Osteoblast (primary cell): Measurements from ENCODE around the gene CTNNBIP1. TPM values are rescaled to one million over a fixed set of nuclear protein-coding genes. Genes with fewer than 3 reads are reported as not detected.
"Not testable (repeated sequence)": the region's sequence is repeated elsewhere in the genome, so short reads cannot be mapped to it uniquely, and the experiment has no call there.

Experiments used
- DNase-seq: peaks from one replicate; pipeline ENCODE4 v3.0.0; 2011; ENCODE audit warnings: low spot score, mixed read lengths; ENCODE audit not compliant: insufficient read length; ENCODE audit errors: missing footprints
- H2AFZ ChIP-seq: 2 replicates; pipeline ENCODE4 v1.6.0; 2011; ENCODE audit warnings: mild to moderate bottlenecking, low read length
- H3K27ac ChIP-seq: 2 replicates; pipeline ENCODE4 v1.5.1; 2011; ENCODE audit warnings: mild to moderate bottlenecking, low read depth, low read length, moderate library complexity
- H3K27me3 ChIP-seq: 2 replicates; pipeline ENCODE4 v1.6.0; 2012; ENCODE audit warnings: mild to moderate bottlenecking, control low read depth, inconsistent platforms, low read length, moderate library complexity; ENCODE audit not compliant: insufficient read depth
- H3K36me3 ChIP-seq: 2 replicates; pipeline ENCODE4 v1.5.1; 2011; ENCODE audit warnings: mild to moderate bottlenecking, low read length, control low read depth, moderate library complexity; ENCODE audit not compliant: insufficient read depth
- H3K4me1 ChIP-seq: 2 replicates; pipeline ENCODE4 v1.5.1; 2011; ENCODE audit warnings: mild to moderate bottlenecking, low read length, control low read depth, moderate library complexity; ENCODE audit not compliant: insufficient read depth
- H3K4me2 ChIP-seq: 2 replicates; pipeline ENCODE4 v1.6.0; 2011; ENCODE audit warnings: mild to moderate bottlenecking, low read length; ENCODE audit not compliant: insufficient read depth
- H3K4me3 ChIP-seq: fragments of 200-600 bp; sonication (generic); 3 replicates; pipeline ENCODE4 v1.5.1; 2012; ENCODE audit warnings: mild to moderate bottlenecking, low read length, inconsistent platforms; ENCODE audit not compliant: insufficient read depth
- H3K79me2 ChIP-seq: 2 replicates; pipeline ENCODE4 v1.6.0; 2012; ENCODE audit warnings: mild to moderate bottlenecking, low read length, control low read depth, inconsistent platforms; ENCODE audit not compliant: insufficient read depth
- H3K9me3 ChIP-seq: 2 replicates; pipeline ENCODE4 v1.5.1; 2011; ENCODE audit warnings: low read depth, low read length, control low read depth
- H4K20me1 ChIP-seq: 2 replicates; pipeline ENCODE4 v1.6.0; 2012; ENCODE audit warnings: mild to moderate bottlenecking, low read length, control low read depth; ENCODE audit not compliant: insufficient read depth
- CTCF ChIP-seq: IDR thresholded peaks from 2 replicates; pipeline ENCODE4 v1.5.1; 2011; ENCODE audit warnings: mild to moderate bottlenecking, low read depth, low read length, moderate library complexity; ENCODE audit errors: extremely low read depth
- total RNA-seq: library from RNA; depleted of rRNA; stranded (reverse); fragments of >200 nt; gene quantifications from 2 replicates; pipeline ENCODE4 v1.2.3, GENCODE V29; 2012

The CTNNBIP1 gene
- total RNA-seq, 1 donor, result 18.5 TPM

- Histone ChIP-seq H3K4me3 (no peak overlapping the region), H3K27ac (no peak overlapping the region), H3K36me3 (no peaks in the 10 kb centered on the region), H3K4me1 (no peaks in the 10 kb centered on the region), H3K79me2 (no peaks in the 10 kb centered on the region), H3K4me2 (no peak overlapping the region), H3K27me3 (peaks cover 5% of the 10 kb centered on the region), H4K20me1 (no peaks in the 10 kb centered on the region), H3K9me3 (no peaks in the 10 kb centered on the region), H2AFZ (no peak overlapping the region)
- no peak for DNase-seq
- TF ChIP-seq CTCF, result no peak
Observed at GRCh38 chr1:9920606-9921005, 10.5 kb upstream of the CTNNBIP1 start.

- Histone ChIP-seq H3K4me3 (no peak overlapping the region), H3K36me3 (no peaks in the 10 kb centered on the region), H3K79me2 (no peaks in the 10 kb centered on the region), H3K4me1 (no peaks in the 10 kb centered on the region), H3K27ac (no peak overlapping the region), H2AFZ (no peak overlapping the region), H4K20me1 (no peaks in the 10 kb centered on the region), H3K27me3 (peaks cover 5% of the 10 kb centered on the region), H3K9me3 (no peaks in the 10 kb centered on the region), H3K4me2 (no peak overlapping the region)
- no peak for TF ChIP-seq CTCF
- no peak for DNase-seq
Observed at GRCh38 chr1:9917901-9918300, 7.8 kb upstream of the CTNNBIP1 start.

- H3K4me1 ChIP-seq, H3K79me2 ChIP-seq, DNase-seq, H2AFZ ChIP-seq, H3K27ac ChIP-seq, H3K9me3 ChIP-seq, H4K20me1 ChIP-seq, H3K36me3 ChIP-seq, H3K4me3 ChIP-seq, H3K4me2 ChIP-seq, H3K27me3 ChIP-seq: not testable (repeated sequence)
Observed at GRCh38 chr1:9917495-9917894, 7.4 kb upstream of the CTNNBIP1 start.

GRCh38 chr1:9916452-9916851 lies 6.4 kb upstream of the CTNNBIP1 start:
- Histone ChIP-seq H3K79me2 (no peaks in the 10 kb centered on the region), H3K36me3 (no peaks in the 10 kb centered on the region), H4K20me1 (no peaks in the 10 kb centered on the region), H3K4me1 (no peaks in the 10 kb centered on the region), H3K27me3 (peaks cover 5% of the 10 kb centered on the region), H3K4me2 (no peak overlapping the region), H3K9me3 (no peaks in the 10 kb centered on the region), H3K27ac (no peak overlapping the region), H3K4me3 (no peak overlapping the region), H2AFZ (no peak overlapping the region)
- no peak for TF ChIP-seq CTCF
- no peak for DNase-seq

GRCh38 chr1:9914610-9914937 lies 4.5 kb upstream of the CTNNBIP1 start:
- H3K36me3 ChIP-seq, result no peaks in the 10 kb centered on the region
- TF ChIP-seq CTCF, result no peak
- no peak overlapping the region for H3K27ac ChIP-seq
- no peak overlapping the region for H3K4me3 ChIP-seq
- H2AFZ ChIP-seq, result no peak overlapping the region
- H4K20me1 ChIP-seq, result no peaks in the 10 kb centered on the region
- H3K79me2 ChIP-seq, result peaks cover 1% of the 10 kb centered on the region
- no peak for DNase-seq
- H3K4me2 ChIP-seq, result no peak overlapping the region
- no peaks in the 10 kb centered on the region for H3K9me3 ChIP-seq
- H3K27me3 ChIP-seq, result peaks cover 5% of the 10 kb centered on the region
- H3K4me1 ChIP-seq, result peaks cover 5% of the 10 kb centered on the region
